AG04449 (cell line): Measurements from ENCODE around the gene USH2A.

Experiments
- CTCF ChIA-PET: fragments of 350-600 bp; formaldehyde crosslinking; extraction: SDS; loops from one replicate; lab custom pipeline; 2021; ENCODE audit warnings: antibody characterized with exemption; lab: Yijun Ruan, JAX
- POLR2A ChIA-PET: fragments of 400-600, 350-600 bp; formaldehyde crosslinking; extraction: SDS; loops from one replicate; lab custom pipeline; 2020; ENCODE audit warnings: antibody characterized with exemption, inconsistent platforms; lab: Yijun Ruan, JAX
- DNase-seq: peaks from one replicate; pipeline ENCODE4 v3.0.0-alpha.2; 2010; ENCODE audit warnings: low read depth, low spot score
- H3K4me3 ChIP-seq: 2 replicates; pipeline ENCODE4 v1.5.1; 2011; ENCODE audit warnings: low read depth, mild to moderate bottlenecking, control low read depth, low read length
- CTCF ChIP-seq: IDR thresholded peaks from one replicate; pipeline ENCODE4 v1.5.1; 2011; ENCODE audit warnings: mild to moderate bottlenecking, moderate library complexity, low read length, control low read depth, inconsistent platforms; ENCODE audit not compliant: insufficient read depth; ENCODE audit errors: missing control alignments

The USH2A gene

GRCh38 chr1:215599418-215600074 is 823.7 kb downstream of the USH2A start:
- no peak overlapping the region for H3K4me3 ChIP-seq
- TF ChIP-seq CTCF = no peak
- ChIA-PET POLR2A (no interaction called here), CTCF (interaction anchor here (1.0 to 1.3 kb wide), 3 partner anchors 9 to 962 kb away, joined by 3 to 5 read pairs (median 3); no protein-coding TSS in a partner anchor)
- DNase-seq = peak; percentile 21

GRCh38 chr1:215597961-215598360 is 825.3 kb downstream of the USH2A start:
- POLR2A ChIA-PET = no interaction called here

GRCh38 chr1:215595231-215595630 is 828.0 kb downstream of the USH2A start:
- CTCF ChIA-PET = interaction anchor here (0.8 to 1.6 kb wide), 4 partner anchors 10 to 28 kb away, joined by 3 to 9 read pairs (median 4); partner anchors contain the start of gene KCTD3
- no peak overlapping the region for H3K4me3 ChIP-seq
- TF ChIP-seq CTCF = no peak
- POLR2A ChIA-PET = no interaction called here
- no peak for DNase-seq

More at GRCh38 chr1:215597961-215598360, 825.3 kb downstream of the USH2A start:
- DNase-seq = no peak
- H3K4me3 ChIP-seq = no peak overlapping the region
- CTCF ChIA-PET = no interaction called here
- no peak for TF ChIP-seq CTCF

GRCh38 chr1:215594640-215595039 is 828.6 kb downstream of the USH2A start:
- DNase-seq = no peak
- POLR2A ChIA-PET = no interaction called here
- H3K4me3 ChIP-seq = no peak overlapping the region
- no peak for TF ChIP-seq CTCF
- CTCF ChIA-PET = interaction anchor here (0.8 to 1.6 kb wide), 4 partner anchors 10 to 28 kb away, joined by 3 to 9 read pairs (median 4); partner anchors contain the start of gene KCTD3

GRCh38 chr1:215590779-215591491 is 832.3 kb downstream of the USH2A start:
- TF ChIP-seq CTCF = no peak
- no peak overlapping the region for H3K4me3 ChIP-seq
- DNase-seq = no peak
- POLR2A ChIA-PET = no interaction called here
- CTCF ChIA-PET = interaction anchor here (0.9 to 1.9 kb wide), 3 partner anchors 13 to 65 kb away, joined by 3 to 10 read pairs (median 6); no protein-coding TSS in a partner anchor
